SH-SY5Y (cell line): ENCODE measurements around the gene HDHD5.

Experiments used
- GATA2 ChIP-seq: IDR thresholded peaks from 2 replicates; pipeline ENCODE4 v1.6.1; 2011; ENCODE audit warnings: mild to moderate bottlenecking, low read depth, low read length
- GATA3 ChIP-seq: IDR thresholded peaks from 2 replicates; pipeline ENCODE4 v1.6.1; 2011; ENCODE audit warnings: low read depth, mild to moderate bottlenecking, low read length, moderate library complexity

GRCh38 chr22:17113600-17113999 lies 45.5 kb downstream of the HDHD5 start:
- TF ChIP-seq GATA2 (no peak), GATA3 (no peak)
